PC-9 (cell line): ENCODE measurements around the gene JOSD2. TPM values are rescaled to one million over a fixed set of nuclear protein-coding genes. Genes with fewer than 3 reads are reported as not detected.

Experiments
- BruUV-seq: library from RNA; stranded (reverse); fragments of 400-500 nt; replicated peaks from 2 replicates; lab custom pipeline; 2021; lab: Mats Ljungman, UMichigan
- CTCF ChIA-PET: fragments of 300-600 bp; sonication (Branson Sonifier 250); formaldehyde crosslinking; loops from one replicate; lab custom pipeline; 2022; ENCODE audit warnings: antibody characterized with exemption; lab: Charles Lee
- POLR2A ChIA-PET: fragments of 300-600 bp; sonication (Branson Sonifier 250); formaldehyde crosslinking; loops from one replicate; lab custom pipeline; 2022; ENCODE audit warnings: antibody characterized with exemption; ENCODE audit not compliant: unreplicated experiment; lab: Charles Lee
- DNase-seq, 2 experiments: peaks; one replicate each; pipeline versions ENCODE4 v3.0.0 to v3.0.0-alpha.2; 2015 to 2022; ENCODE audit warnings: mixed read lengths in 1 of 2
- H2AFZ ChIP-seq: fragments of 200-600 bp; sonication (generic); 2 replicates; pipeline ENCODE4 v1.8.1; 2017; ENCODE audit warnings: antibody characterized with exemption
- H3F3A ChIP-seq: fragments of 200-600 bp; sonication (generic); 2 replicates; pipeline ENCODE4 v1.8.1; 2017; ENCODE audit warnings: antibody characterized with exemption, mild to moderate bottlenecking, low read depth; ENCODE audit not compliant: insufficient read depth
- H3K27ac ChIP-seq: fragments of 200-600 bp; sonication (generic); 2 replicates; pipeline ENCODE4 v1.6.1; 2016; ENCODE audit warnings: mixed run types
- H3K27me3 ChIP-seq: fragments of 200-600 bp; sonication (generic); 2 replicates; pipeline ENCODE4 v1.6.1; 2016; ENCODE audit warnings: low read depth, mixed run types; ENCODE audit not compliant: insufficient read depth
- H3K36me3 ChIP-seq: fragments of 200-600 bp; sonication (generic); 2 replicates; pipeline ENCODE4 v1.6.1; 2016; ENCODE audit warnings: low read depth, mixed run types
- H3K4me1 ChIP-seq: fragments of 200-600 bp; sonication (generic); replicated peaks from 2 replicates; pipeline ENCODE4 v1.6.1; 2016; ENCODE audit warnings: mixed run types; ENCODE audit not compliant: insufficient read depth
- H3K4me2 ChIP-seq: fragments of 200-600 bp; sonication (generic); 2 replicates; pipeline ENCODE4 v1.6.1; 2017; ENCODE audit warnings: mixed run types
- H3K4me3 ChIP-seq: fragments of 200-600 bp; sonication (generic); 2 replicates; pipeline ENCODE4 v1.6.1; 2016; ENCODE audit warnings: mixed run types
- H3K79me2 ChIP-seq: fragments of 200-600 bp; sonication (generic); 2 replicates; pipeline ENCODE4 v1.6.1; 2017; ENCODE audit warnings: low read depth, mixed run types
- H3K9me2 ChIP-seq: fragments of 200-600 bp; sonication (generic); 2 replicates; pipeline ENCODE4 v1.8.1; 2017; ENCODE audit warnings: mild to moderate bottlenecking; ENCODE audit not compliant: insufficient read depth
- H3K9me3 ChIP-seq: fragments of 200-600 bp; sonication (generic); 2 replicates; pipeline ENCODE4 v1.8.1; 2016; ENCODE audit warnings: low read depth; ENCODE audit not compliant: insufficient read depth
- H4K20me1 ChIP-seq: fragments of 200-600 bp; sonication (generic); 2 replicates; pipeline ENCODE4 v1.8.1; 2017; ENCODE audit not compliant: insufficient read depth
- CTCF ChIP-seq: fragments of 200-600 bp; sonication (generic); conservative IDR thresholded peaks from 2 replicates; pipeline ENCODE4 v1.6.1; 2017; ENCODE audit warnings: mixed run types, antibody characterized with exemption, mild to moderate bottlenecking, moderate library complexity
- EZH2 ChIP-seq: fragments of 200-600 bp; sonication (generic); IDR thresholded peaks from 2 replicates; pipeline ENCODE4 v1.8.0; 2017; ENCODE audit warnings: antibody characterized with exemption, low read depth
- intact Hi-C: fragments of 100-400 bp; cut with micrococcal nuclease; formaldehyde crosslinking; loops from one replicate; pipeline ENCODE4 v1.10.0; 2022; ENCODE audit not compliant: unreplicated experiment
- total RNA-seq: library from RNA; stranded (reverse); gene quantifications from 2 replicates; pipeline ENCODE4 v1.2.3, GENCODE V29; 2021

JOSD2 gene
- total RNA-seq, 1 experiment from 2014 or later = 44.3 TPM

- POLR2A ChIA-PET = no interaction called here
- Histone ChIP-seq H3F3A (no peaks in the 10 kb centered on the region), H3K4me2 (no peak overlapping the region), H3K9me2 (no peaks in the 10 kb centered on the region), H3K79me2 (no peaks in the 10 kb centered on the region), H3K4me3 (no peak overlapping the region), H3K27ac (no peak overlapping the region), H3K9me3 (no peaks in the 10 kb centered on the region), H2AFZ (no peak overlapping the region), H3K4me1 (peaks cover 8% of the 10 kb centered on the region), H4K20me1 (no peaks in the 10 kb centered on the region), H3K36me3 (no peaks in the 10 kb centered on the region), H3K27me3 (peaks cover 7% of the 10 kb centered on the region; the same call in 1 of the 2 replicates)
- intact Hi-C loops = no loop called here
- BruUV-seq = no TSS peak
- CTCF ChIA-PET = no interaction called here
- no peak for DNase-seq
- TF ChIP-seq EZH2 (no peak), CTCF (no peak)
These were observed 48.0 kb downstream of the JOSD2 start for GRCh38 chr19:50462970-50463369.

GRCh38 chr19:50461066-50461875 lies 49.7 kb downstream of the JOSD2 start:
- BruUV-seq = no TSS peak
- Histone ChIP-seq H3F3A (no peaks in the 10 kb centered on the region), H3K9me2 (no peaks in the 10 kb centered on the region), H3K4me1 (peaks cover 8% of the 10 kb centered on the region), H4K20me1 (no peaks in the 10 kb centered on the region), H3K4me3 (no peak overlapping the region), H3K36me3 (no peaks in the 10 kb centered on the region), H3K79me2 (no peaks in the 10 kb centered on the region), H3K4me2 (peak overlapping the region; percentile 16), H3K9me3 (no peaks in the 10 kb centered on the region), H3K27me3 (peaks cover 23% of the 10 kb centered on the region), H3K27ac (no peak overlapping the region), H2AFZ (no peak overlapping the region)
- no peak for TF ChIP-seq EZH2
- TF ChIP-seq CTCF = peak; percentile 90
- DNase-seq = peak; percentile 46 to 65
- CTCF ChIA-PET = interaction anchor here (0.6 to 1.2 kb wide), 4 partner anchors 13 to 344 kb away, joined by 3 to 9 read pairs (median 4); no protein-coding TSS in a partner anchor
- intact Hi-C loops = loop anchor here (1.0 to 2.0 kb wide), 2 partner anchors 93 to 202 kb away; no protein-coding TSS in a partner anchor
- POLR2A ChIA-PET = no interaction called here

GRCh38 chr19:50460161-50460765 lies 50.7 kb downstream of the JOSD2 start:
- POLR2A ChIA-PET = no interaction called here

More at GRCh38 chr19:50460161-50460765, 50.7 kb downstream of the JOSD2 start:
- intact Hi-C loops = loop anchor here (2.0 kb wide), 1 partner anchor 201 kb away; no protein-coding TSS in a partner anchor
- Histone ChIP-seq H3K4me1 (peaks cover 8% of the 10 kb centered on the region), H3K9me3 (no peaks in the 10 kb centered on the region), H2AFZ (no peak overlapping the region), H3K27ac (no peak overlapping the region), H3F3A (no peaks in the 10 kb centered on the region), H4K20me1 (no peaks in the 10 kb centered on the region), H3K4me3 (no peak overlapping the region), H3K36me3 (no peaks in the 10 kb centered on the region), H3K9me2 (no peaks in the 10 kb centered on the region), H3K27me3 (peaks cover 31% of the 10 kb centered on the region), H3K79me2 (no peaks in the 10 kb centered on the region), H3K4me2 (no peak overlapping the region)
- peak; percentile 35 to 73 for DNase-seq
- no TSS peak for BruUV-seq
- TF ChIP-seq CTCF = no peak
- TF ChIP-seq EZH2 = no peak
- CTCF ChIA-PET = interaction anchor here (0.6 to 1.2 kb wide), 6 partner anchors 12 to 345 kb away, joined by 3 to 9 read pairs (median 4); no protein-coding TSS in a partner anchor
